Stimulated activated CD4-positive, alpha-beta T cell treated with anti-CD3 and anti-CD28 coated beads, Interleukin-12 subunit alpha, Interleukin-12 subunit beta, amount 100 ng/mL, for 4 hours (primary cell): ENCODE results near the gene AXL.
"Not testable (repeated sequence)": the region's sequence is repeated elsewhere in the genome, so short reads cannot be mapped to it uniquely, and the experiment has no call there.

ENCODE experiments used
- DNase-seq: peaks from one replicate; pipeline ENCODE4 v3.0.0-alpha.2; 2020

Gene AXL

DNA sequence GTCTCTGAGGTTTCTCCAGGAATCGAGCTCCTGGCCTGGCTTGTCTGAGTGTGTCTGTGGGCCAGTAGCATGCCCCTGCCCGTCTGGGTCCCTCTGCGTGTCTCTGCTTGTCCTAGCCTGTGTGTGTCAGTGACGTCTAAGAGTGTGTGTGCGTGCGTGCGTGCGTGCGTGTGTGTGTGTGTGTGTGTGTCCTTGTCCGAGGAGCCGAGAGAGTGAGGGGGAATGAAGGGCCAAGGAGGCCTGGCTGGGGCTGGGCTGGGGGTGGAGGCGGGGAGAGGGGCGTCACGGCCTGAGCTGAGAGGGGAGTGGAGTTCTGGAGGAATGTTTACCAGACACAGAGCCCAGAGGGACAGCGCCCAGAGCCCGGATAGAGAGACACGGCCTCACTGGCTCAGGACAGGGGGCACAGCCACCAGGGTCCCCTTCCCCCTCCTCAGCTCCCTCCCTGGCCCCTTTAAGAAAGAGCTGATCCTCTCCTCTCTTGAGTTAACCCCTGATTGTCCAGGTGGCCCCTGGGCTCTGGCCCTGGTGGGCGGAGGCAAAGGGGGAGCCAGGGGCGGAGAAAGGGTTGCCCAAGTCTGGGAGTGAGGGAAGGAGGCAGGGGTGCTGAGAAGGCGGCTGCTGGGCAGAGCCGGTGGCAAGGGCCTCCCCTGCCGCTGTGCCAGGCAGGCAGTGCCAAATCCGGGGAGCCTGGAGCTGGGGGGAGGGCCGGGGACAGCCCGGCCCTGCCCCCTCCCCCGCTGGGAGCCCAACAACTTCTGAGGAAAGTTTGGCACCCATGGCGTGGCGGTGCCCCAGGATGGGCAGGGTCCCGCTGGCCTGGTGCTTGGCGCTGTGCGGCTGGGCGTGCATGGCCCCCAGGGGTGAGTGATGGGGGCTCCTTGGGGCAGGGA, at the start of gene AXL:
Gene AXL, plus strand, starts transcription at position 609 of the 893 bp plus-strand sequence. Its CDS starts 170 bp downstream, at position 779.
- DNase-seq = no peak

DNA sequence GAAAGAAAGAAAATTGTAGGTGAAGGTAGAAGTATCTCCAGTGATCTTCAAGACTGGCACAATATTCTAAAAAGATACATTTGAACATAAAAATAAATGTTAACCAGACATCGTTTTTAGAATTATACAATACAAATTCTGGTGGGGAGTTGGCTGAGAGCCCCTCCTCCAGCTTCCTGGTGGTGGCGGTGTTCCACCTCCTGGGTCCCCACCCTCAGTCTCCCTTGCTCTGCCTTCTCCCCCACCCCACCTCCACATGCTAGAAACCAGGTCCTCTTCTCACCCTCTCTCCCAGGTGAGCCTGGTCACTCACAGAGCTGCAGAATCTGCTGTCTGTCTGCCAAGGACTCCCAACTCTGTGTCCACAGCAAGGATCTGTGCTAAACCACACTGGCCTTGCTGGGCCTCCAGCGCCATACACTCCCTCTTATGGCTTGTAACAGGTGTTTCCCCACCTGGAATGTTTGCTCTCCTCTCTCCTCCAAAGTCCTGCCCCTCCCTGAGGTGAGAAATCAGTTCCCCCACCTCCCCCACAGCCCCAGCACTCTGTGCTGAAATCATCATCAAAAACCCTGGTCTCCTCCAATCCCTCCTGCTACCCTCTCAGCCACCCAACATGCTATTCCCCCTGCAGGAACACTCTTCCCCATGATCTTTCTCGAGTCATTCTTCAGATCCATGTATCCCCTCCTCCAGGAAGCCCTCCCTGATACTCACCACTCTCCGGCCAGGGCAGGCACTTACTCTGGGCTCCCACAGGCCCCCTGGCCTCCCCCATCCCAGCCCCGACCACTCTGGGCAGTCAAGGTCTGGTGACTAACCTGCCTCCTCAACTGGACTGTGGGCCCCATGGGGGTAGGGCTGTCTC, 46.5 kb upstream of the AXL start:
- DNase-seq = no peak

DNA sequence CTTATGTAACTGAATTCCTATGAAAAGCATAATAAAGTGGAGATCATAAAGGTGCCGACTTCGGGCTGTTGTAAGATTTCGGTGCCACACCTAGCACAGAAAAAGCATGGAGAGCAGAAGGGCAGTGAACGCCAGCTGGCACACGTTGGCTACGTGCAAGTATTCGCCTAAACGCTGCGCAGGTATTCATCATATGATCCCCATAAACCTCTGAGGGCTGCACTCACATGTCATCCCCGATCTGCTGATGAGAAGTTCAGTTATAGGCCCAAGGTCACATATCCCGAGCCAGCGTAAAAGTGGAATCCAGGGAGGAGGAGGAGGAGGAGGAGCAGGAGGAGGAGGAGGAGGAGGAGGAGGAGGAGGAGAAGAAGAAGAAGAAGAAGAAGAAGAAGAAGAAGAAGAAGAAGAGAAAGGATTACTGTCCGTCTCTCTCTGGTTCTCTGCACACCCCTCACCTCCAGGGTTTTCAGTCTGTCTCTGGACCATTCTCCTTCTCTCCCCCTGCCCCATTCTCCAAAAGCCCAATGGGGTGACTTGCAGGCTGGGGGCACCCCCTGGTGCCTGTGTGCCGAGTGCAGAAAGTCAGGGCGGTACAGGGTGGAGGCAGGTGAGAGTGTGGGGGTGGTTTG, 44.6 kb upstream of the AXL start:
- DNase-seq = no peak

- DNase-seq = peak; percentile 22
Measured at GRCh38 chr19:41175801-41176777, 42.9 kb upstream of the AXL start.

GRCh38 chr19:41180173-41180572, 38.9 kb upstream of the AXL start:
- DNase-seq = not testable (repeated sequence)

- no peak for DNase-seq
Measured at GRCh38 chr19:41186971-41187883, 31.8 kb upstream of the AXL start.

DNA sequence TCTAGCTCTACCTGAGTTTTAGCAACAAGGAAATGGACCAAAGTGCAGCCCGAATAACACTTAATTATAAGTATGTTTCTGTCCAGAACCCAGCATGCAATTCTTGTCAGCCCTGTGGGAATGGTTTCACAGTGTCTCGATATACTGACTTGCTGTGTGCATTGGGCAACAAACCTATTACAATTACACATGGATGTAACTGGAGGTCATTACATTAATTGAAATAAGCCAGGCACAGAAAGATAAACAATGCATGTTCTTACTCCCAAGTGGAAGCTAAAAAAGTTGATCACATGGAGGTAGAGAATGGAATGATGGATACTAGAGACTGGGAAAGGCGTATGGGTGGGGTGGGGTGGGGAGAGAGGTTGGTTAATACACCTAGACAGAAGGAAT, 31.1 kb upstream of the AXL start:
- DNase-seq = no peak

- DNase-seq = no peak
Measured at GRCh38 chr19:41189425-41190065, 29.5 kb upstream of the AXL start.

DNA sequence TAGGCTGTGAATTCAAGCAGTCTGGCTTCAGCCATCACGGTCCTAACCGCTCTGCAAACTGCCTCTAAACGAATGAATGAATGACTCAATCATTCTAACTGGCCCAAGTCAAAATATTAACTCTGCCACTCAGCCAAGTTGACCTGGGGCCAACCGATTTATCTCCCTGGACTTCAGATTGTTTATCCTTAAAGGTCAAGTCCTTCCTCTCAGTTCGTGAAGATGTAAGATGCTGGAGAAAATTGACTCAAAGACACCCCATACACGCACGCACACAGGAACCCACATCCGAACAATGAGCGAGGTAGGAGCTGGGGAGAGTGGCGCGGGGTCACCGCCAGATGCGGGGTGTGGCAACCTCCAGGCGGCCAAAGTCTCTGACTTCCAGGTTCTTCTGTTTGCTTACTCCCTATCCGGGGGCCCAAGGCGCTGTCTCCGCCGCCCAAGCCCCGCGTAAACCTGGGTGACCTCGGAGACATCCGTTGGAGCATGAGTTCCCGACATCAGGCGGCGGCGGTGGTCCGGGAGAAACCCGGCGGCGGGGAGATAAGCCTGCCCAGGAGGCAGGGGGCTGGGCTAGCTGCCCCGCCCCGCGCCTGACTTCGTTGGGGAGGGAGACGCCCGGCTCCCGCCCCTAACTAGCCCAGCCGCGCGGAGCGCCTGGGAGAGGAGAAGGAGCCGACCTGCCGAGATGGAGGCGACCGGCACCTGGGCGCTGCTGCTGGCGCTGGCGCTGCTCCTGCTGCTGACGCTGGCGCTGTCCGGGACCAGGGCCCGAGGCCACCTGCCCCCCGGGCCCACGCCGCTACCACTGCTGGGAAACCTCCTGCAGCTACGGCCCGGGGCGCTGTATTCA, 26.2 kb upstream of the AXL start, which contains the start of gene CYP2S1:
Gene CYP2S1, plus strand, starts transcription at position 646 of the 856 bp plus-strand sequence. Its CDS starts 46 bp downstream, at position 692.
- peak; percentile 12 for DNase-seq

DNA sequence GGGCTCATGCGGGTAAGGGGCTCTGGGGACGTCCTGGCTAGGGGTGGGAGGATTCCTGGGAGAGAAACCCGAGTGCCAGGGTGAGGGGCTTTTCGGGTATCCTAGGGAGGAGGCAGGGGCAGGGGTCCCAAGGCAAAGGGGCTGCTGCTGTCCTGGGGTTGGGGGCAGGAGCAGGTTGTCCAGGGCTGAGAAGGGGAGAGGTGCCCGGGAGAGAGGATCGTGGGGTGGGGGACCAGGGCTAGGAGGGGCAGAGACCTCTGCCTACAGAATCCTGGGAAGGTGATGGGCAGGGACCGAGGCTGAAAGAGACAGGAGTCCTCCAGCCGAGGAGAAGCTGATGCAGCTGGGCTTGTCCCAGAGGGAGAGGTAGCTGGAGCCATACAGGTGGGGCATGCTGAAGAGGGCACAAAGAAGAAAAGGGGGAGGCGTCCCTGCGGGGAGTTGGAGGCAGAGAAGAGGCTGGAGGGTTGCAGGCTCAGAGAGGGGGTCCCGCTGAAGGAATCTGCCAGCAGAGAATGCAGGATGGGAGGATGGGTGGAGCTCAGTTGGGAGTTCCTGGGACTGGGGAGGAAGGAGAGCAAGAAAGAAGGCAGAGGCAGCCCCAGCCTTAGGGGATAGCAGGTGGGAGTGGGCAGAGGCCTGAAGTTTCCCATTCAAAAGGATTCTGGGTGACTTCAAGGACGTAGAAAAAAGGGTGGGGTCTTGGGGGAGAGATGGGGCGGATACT, 25.4 kb upstream of the AXL start:
- no peak for DNase-seq

GRCh38 chr19:41194157-41194552, 24.9 kb upstream of the AXL start:
- DNase-seq = no peak

- DNase-seq = no peak
Measured at GRCh38 chr19:41195675-41196497, 23.1 kb upstream of the AXL start.

GRCh38 chr19:41198559-41198958, 20.5 kb upstream of the AXL start:
- DNase-seq = no peak

DNA sequence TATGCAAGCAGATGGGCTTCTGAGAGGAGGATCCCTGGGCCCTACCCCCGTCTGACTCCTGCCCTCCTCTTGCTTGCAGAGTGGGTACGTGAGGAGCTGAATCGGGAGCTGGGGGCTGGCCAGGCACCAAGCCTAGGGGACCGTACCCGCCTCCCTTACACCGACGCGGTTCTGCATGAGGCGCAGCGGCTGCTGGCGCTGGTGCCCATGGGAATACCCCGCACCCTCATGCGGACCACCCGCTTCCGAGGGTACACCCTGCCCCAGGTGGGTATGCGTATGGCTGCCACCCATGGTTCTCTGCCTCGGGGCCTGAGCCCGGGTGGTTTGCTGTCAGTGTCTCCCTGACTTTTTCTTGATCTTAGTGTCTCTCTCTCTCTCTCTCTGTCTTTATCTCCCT, 15.7 kb upstream of the AXL start:
- no peak for DNase-seq

DNA sequence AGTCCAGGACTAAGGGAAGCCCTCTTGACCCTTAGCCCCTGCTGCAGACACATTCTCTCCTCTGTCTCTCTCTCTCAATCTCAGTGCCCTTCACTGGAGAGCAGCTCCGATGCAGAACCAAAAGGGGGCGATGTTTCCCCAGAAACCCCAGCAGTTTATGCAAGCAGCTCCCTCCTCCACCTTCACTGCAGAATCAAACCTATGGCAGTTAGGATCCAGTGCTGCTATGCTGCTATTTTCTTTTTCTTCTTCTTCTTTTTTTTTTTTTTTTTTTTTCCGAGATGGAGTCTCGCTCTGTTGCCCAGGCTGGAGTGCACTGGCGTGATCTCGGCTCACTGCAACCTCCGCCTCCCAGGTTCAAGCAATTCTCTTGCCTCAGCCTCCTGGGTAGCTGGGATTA, 14.7 kb upstream of the AXL start:
- DNase-seq = peak; percentile 74

DNA sequence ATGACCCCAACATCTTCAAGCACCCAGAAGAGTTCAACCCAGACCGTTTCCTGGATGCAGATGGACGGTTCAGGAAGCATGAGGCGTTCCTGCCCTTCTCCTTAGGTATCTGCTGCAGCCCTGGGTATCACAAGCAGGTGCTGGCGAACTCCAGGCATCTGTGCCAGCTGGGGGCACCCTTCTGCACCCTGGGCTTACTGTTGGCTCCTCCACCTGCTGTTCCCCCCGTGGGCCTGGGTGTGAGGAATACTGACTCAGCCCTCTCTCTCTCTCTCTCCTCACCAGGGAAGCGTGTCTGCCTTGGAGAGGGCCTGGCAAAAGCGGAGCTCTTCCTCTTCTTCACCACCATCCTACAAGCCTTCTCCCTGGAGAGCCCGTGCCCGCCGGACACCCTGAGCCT, 13.0 kb upstream of the AXL start:
- DNase-seq = no peak

- DNase-seq = no peak
Measured at GRCh38 chr19:41206456-41206855, 12.6 kb upstream of the AXL start.
